Measurements from ENCODE around the gene ANKRD61.

GRCh38 chr7:6078548-6078947, 47.4 kb downstream of the ANKRD61 start:
- no peak for TF ChIP-seq EZH2 (IDR thresholded peaks at IDR 0.05)
- no peak for TF ChIP-seq POLR2AphosphoS5 (IDR thresholded peaks at IDR 0.05; ENCODE audit: borderline replicate concordance, low read depth, low read length)

All from SK-N-MC (cell line).